Activated T-helper 1 cell treated with anti-CD3 and anti-CD28 coated beads, Interleukin-12 subunit alpha, Interleukin-12 subunit beta, Interleukin-2, Interleukin-4 antibody, amounts not matched to agents 30 ng/mL and 10 ng/mL and 1 ng/mL, durations not matched to agents 14 hours and 24 hours and 36 hours (primary cell): Measurements from ENCODE around the gene CLN3. TPM values are rescaled to one million over a fixed set of nuclear protein-coding genes. Genes with fewer than 3 reads are reported as not detected.
"Not testable (repeated sequence)": the region's sequence is repeated elsewhere in the genome, so short reads cannot be mapped to it uniquely, and the experiment has no call there.

Experiments used
- DNase-seq: peaks from one replicate; pipeline ENCODE4 v3.0.0; 2021; ENCODE audit warnings: low spot score
- H3K27ac Mint-ChIP-seq: one replicate; pipeline ENCODE4 v1.8.0; 2021; ENCODE audit warnings: mild to moderate bottlenecking, mixed read lengths
- H3K27me3 Mint-ChIP-seq: one replicate; pipeline ENCODE4 v1.8.0; 2022; ENCODE audit warnings: mild to moderate bottlenecking, moderate library complexity, mixed read lengths; ENCODE audit not compliant: insufficient read depth
- H3K36me3 Mint-ChIP-seq: one replicate; pipeline ENCODE4 v1.8.0; 2021; ENCODE audit warnings: low read depth, mixed read lengths
- H3K4me1 Mint-ChIP-seq: one replicate; pipeline ENCODE4 v1.8.0; 2021; ENCODE audit warnings: low read depth, mixed read lengths
- H3K4me3 Mint-ChIP-seq: one replicate; pipeline ENCODE4 v1.8.0; 2021; ENCODE audit warnings: mild to moderate bottlenecking, moderate library complexity, mixed read lengths
- H3K9me3 Mint-ChIP-seq: one replicate; pipeline ENCODE4 v1.8.0; 2021; ENCODE audit warnings: mixed read lengths
- intact Hi-C: fragments of 100-400 bp; cut with micrococcal nuclease; formaldehyde crosslinking; loops from one replicate; pipeline ENCODE4 v1.15.1; 2024
- total RNA-seq: library from RNA; stranded (reverse); gene quantifications from 2 replicates; pipeline ENCODE4 v1.2.3, GENCODE V29; 2022

The CLN3 gene
- total RNA-seq, 1 donor from 2014 or later, result 27.1 TPM

- H3K36me3 Mint-ChIP-seq, result no peaks in the 10 kb centered on the region
- intact Hi-C loops, result loop anchor here (10.0 kb wide), 3 partner anchors 119 to 351 kb away; partner anchors contain the start of genes SBK1 and SULT1A1
- H3K9me3 Mint-ChIP-seq, result no peaks in the 10 kb centered on the region
- peaks cover 55% of the 10 kb centered on the region for H3K4me1 Mint-ChIP-seq
- H3K4me3 Mint-ChIP-seq, result peak overlapping the region; percentile 53
- peak overlapping the region; percentile 95 for H3K27ac Mint-ChIP-seq
- H3K27me3 Mint-ChIP-seq, result no peaks in the 10 kb centered on the region
- DNase-seq, result no peak
Measured at GRCh38 chr16:28495795-28496749, 4.2 kb upstream of the CLN3 start.

- H3K9me3 Mint-ChIP-seq, result no peaks in the 10 kb centered on the region
Measured at GRCh38 chr16:28495098-28495793, 3.4 kb upstream of the CLN3 start.

GRCh38 chr16:28494121-28494851 is 2.4 kb upstream of the CLN3 start, which contains the start of gene APOBR:
TSS of gene APOBR (plus strand) at chr16:28494643. CDS start at chr16:28494682, 39 bp downstream.
- intact Hi-C loops, result loop anchor here (10.0 kb wide), 3 partner anchors 121 to 349 kb away; partner anchors contain the start of genes SBK1 and SULT1A1
- Mint-ChIP-seq H3K4me1 (peaks cover 58% of the 10 kb centered on the region), H3K27me3 (no peaks in the 10 kb centered on the region)

More at GRCh38 chr16:28495098-28495793, 3.4 kb upstream of the CLN3 start:
- Mint-ChIP-seq H3K4me3 (peak overlapping the region; percentile 78), H3K36me3 (no peaks in the 10 kb centered on the region), H3K27me3 (no peaks in the 10 kb centered on the region), H3K4me1 (peaks cover 55% of the 10 kb centered on the region), H3K27ac (peak overlapping the region; percentile 95)
- intact Hi-C loops, result loop anchor here (10.0 kb wide), 3 partner anchors 120 to 350 kb away; partner anchors contain the start of genes SBK1 and SULT1A1
- no peak for DNase-seq

GRCh38 chr16:28492511-28492910 is 637 bp upstream of the CLN3 start:
- peak overlapping the region; percentile 89 for H3K4me3 Mint-ChIP-seq
- peak overlapping the region; percentile 100 for H3K27ac Mint-ChIP-seq
- no peak for DNase-seq
- H3K4me1 Mint-ChIP-seq, result peaks cover 62% of the 10 kb centered on the region
- peaks cover 9% of the 10 kb centered on the region for H3K36me3 Mint-ChIP-seq
- H3K9me3 Mint-ChIP-seq, result no peaks in the 10 kb centered on the region
- intact Hi-C loops, result loop anchor here (1.0 to 10.0 kb wide), 5 partner anchors 61 to 348 kb away; partner anchors contain the start of genes SBK1, SGF29 and SULT1A1
- no peaks in the 10 kb centered on the region for H3K27me3 Mint-ChIP-seq

More at GRCh38 chr16:28494121-28494851, 2.4 kb upstream of the CLN3 start, which contains the start of gene APOBR:
- H3K27ac Mint-ChIP-seq, result peak within 1 kb of the TSS; percentile 95
- DNase-seq, result peak; percentile 84
- H3K36me3 Mint-ChIP-seq, result peaks cover 1% of the 10 kb centered on the region
- no peaks in the 10 kb centered on the region for H3K9me3 Mint-ChIP-seq
- peak within 1 kb of the TSS; percentile 78 for H3K4me3 Mint-ChIP-seq

GRCh38 chr16:28491230-28491969 is 474 bp downstream of the CLN3 start:
- Mint-ChIP-seq H3K4me3 (peak overlapping the region; percentile 89), H3K27me3 (no peaks in the 10 kb centered on the region), H3K36me3 (peaks cover 14% of the 10 kb centered on the region), H3K9me3 (no peaks in the 10 kb centered on the region), H3K27ac (peak overlapping the region; percentile 100), H3K4me1 (peaks cover 57% of the 10 kb centered on the region)
- no peak for DNase-seq
- intact Hi-C loops, result loop anchor here (10.0 kb wide), 3 partner anchors 123 to 347 kb away; partner anchors contain the start of genes SBK1 and SULT1A1

GRCh38 chr16:28486266-28486665 is 5.6 kb downstream of the CLN3 start:
- intact Hi-C loops, result no loop called here
- no peaks in the 10 kb centered on the region for H3K27me3 Mint-ChIP-seq
- no peak overlapping the region for H3K27ac Mint-ChIP-seq
- no peak for DNase-seq
- H3K9me3 Mint-ChIP-seq, result no peaks in the 10 kb centered on the region
- peaks cover 27% of the 10 kb centered on the region for H3K36me3 Mint-ChIP-seq
- H3K4me1 Mint-ChIP-seq, result peaks cover 15% of the 10 kb centered on the region
- H3K4me3 Mint-ChIP-seq, result no peak overlapping the region

GRCh38 chr16:28483361-28483760 is 8.5 kb downstream of the CLN3 start:
- peaks cover 19% of the 10 kb centered on the region for H3K36me3 Mint-ChIP-seq
- H3K9me3 Mint-ChIP-seq, intact Hi-C loops, H3K27ac Mint-ChIP-seq, DNase-seq, H3K4me1 Mint-ChIP-seq, H3K27me3 Mint-ChIP-seq, H3K4me3 Mint-ChIP-seq: not testable (repeated sequence)

GRCh38 chr16:28482026-28482425 is 9.8 kb downstream of the CLN3 start:
- Mint-ChIP-seq H3K4me3 (no peak overlapping the region), H3K36me3 (peaks cover 19% of the 10 kb centered on the region), H3K9me3 (no peaks in the 10 kb centered on the region), H3K27me3 (no peaks in the 10 kb centered on the region), H3K27ac (no peak overlapping the region), H3K4me1 (peaks cover under 1% of the 10 kb centered on the region)
- intact Hi-C loops, result no loop called here
- no peak for DNase-seq

- Mint-ChIP-seq H3K4me3 (no peak overlapping the region), H3K36me3 (peaks cover 29% of the 10 kb centered on the region), H3K4me1 (peaks cover 7% of the 10 kb centered on the region), H3K9me3 (no peaks in the 10 kb centered on the region), H3K27me3 (no peaks in the 10 kb centered on the region), H3K27ac (no peak overlapping the region)
- no peak for DNase-seq
- intact Hi-C loops, result no loop called here
Measured at GRCh38 chr16:28478506-28479180, 13.2 kb downstream of the CLN3 start.

GRCh38 chr16:28477311-28477920 is 14.5 kb downstream of the CLN3 start:
- no peak for DNase-seq
- no peaks in the 10 kb centered on the region for H3K27me3 Mint-ChIP-seq
- H3K4me1 Mint-ChIP-seq, result peaks cover 12% of the 10 kb centered on the region
- H3K36me3 Mint-ChIP-seq, result peaks cover 29% of the 10 kb centered on the region
- H3K27ac Mint-ChIP-seq, result no peak overlapping the region
- H3K4me3 Mint-ChIP-seq, result no peak overlapping the region
- intact Hi-C loops, result no loop called here
- H3K9me3 Mint-ChIP-seq, result no peaks in the 10 kb centered on the region

GRCh38 chr16:28475221-28475620 is 16.7 kb downstream of the CLN3 start:
- Mint-ChIP-seq H3K27me3 (no peaks in the 10 kb centered on the region), H3K36me3 (peaks cover 25% of the 10 kb centered on the region), H3K4me3 (no peak overlapping the region), H3K9me3 (no peaks in the 10 kb centered on the region), H3K4me1 (peaks cover 12% of the 10 kb centered on the region), H3K27ac (no peak overlapping the region)
- no peak for DNase-seq
- intact Hi-C loops, result no loop called here
